Ovary (tissue), 3 donors: ENCODE measurements around the gene PSRC1.

Experiments
- CTCF ChIP-seq, 3 donors: fragments of 450-650 bp in 2 of 3; fragments of 200-600 bp in 1 of 3; IDR thresholded peaks; one replicate each; pipeline versions ENCODE4 v1.5.1 to v1.8.0; 2016 to 2022; ENCODE audit warnings: antibody characterized with exemption in 3 of 3, mild to moderate bottlenecking in 1 of 3
- POLR2A ChIP-seq: fragments of 450-650 bp; IDR thresholded peaks from one replicate; pipeline ENCODE4 v1.6.1; 2017; ENCODE audit warnings: antibody characterized with exemption, mild to moderate bottlenecking, moderate library complexity
- donor health status: DM: no; HTN: no; CAD: no.

GRCh38 chr1:109266965-109267364, 16.0 kb downstream of the PSRC1 start:
- TF ChIP-seq CTCF (IDR thresholded peaks at IDR 0.05) (no peak), POLR2A (no peak)
